DMS 273 treated with DMSO at 0.1 percent for 48 hours (cell line): Measurements from ENCODE around the gene ANKS1B.
"Not testable (repeated sequence)": the region's sequence is repeated elsewhere in the genome, so short reads cannot be mapped to it uniquely, and the experiment has no call there.

Source experiments
- DNase-seq: peaks from one replicate; lab custom pipeline; 2025; lab: John Stamatoyannopoulos, UW

ANKS1B gene

DNA sequence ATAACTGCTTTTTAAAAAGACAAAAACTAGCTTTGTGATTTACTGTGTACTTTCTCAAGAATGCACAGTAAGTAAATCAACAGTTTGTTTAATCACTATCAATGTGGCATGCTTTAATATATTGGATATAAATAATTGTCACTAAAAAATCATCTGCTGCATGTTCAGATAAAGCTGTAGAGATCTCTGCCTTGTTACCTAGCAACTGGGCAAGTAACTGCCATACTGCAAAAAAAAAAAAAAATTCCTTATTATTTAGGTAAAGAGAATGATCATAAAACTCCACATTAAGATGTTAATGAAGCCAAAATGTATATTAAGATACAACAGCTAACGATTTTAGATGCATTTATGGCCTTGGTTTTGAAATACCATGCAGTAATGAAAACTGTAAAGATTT lies 1102.2 kb downstream of the ANKS1B start:
- DNase-seq: no peak

GRCh38 chr12:98873776-98874175 lies 1111.0 kb downstream of the ANKS1B start:
- DNase-seq: no peak

- DNase-seq: no peak
Observed at GRCh38 chr12:98870504-98870903, 1114.2 kb downstream of the ANKS1B start.

- no peak for DNase-seq
Observed at GRCh38 chr12:98869886-98870503, 1114.7 kb downstream of the ANKS1B start.

- no peak for DNase-seq
Observed at GRCh38 chr12:98868538-98868937, 1116.2 kb downstream of the ANKS1B start.

GRCh38 chr12:98868076-98868475 lies 1116.7 kb downstream of the ANKS1B start:
- DNase-seq: no peak

DNA sequence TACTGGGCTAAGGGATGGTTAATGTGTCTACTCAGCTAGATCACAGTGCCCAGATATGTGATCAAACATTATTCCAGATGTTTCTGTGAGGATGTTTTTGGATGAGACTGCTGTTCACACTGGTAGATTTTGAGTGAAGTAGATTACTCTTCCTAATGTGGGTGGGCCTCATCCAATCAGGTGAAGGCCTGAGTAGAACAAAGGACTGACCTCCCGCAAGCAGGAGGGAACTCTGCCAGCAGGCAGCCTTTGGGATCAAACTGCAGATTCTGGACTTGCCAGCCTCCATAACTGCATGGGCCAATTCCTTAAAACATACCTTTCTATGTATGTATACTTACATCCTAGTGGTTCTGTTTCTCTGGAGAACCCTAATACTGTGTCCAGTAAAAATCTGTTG lies 1120.4 kb downstream of the ANKS1B start:
- DNase-seq: no peak

DNA sequence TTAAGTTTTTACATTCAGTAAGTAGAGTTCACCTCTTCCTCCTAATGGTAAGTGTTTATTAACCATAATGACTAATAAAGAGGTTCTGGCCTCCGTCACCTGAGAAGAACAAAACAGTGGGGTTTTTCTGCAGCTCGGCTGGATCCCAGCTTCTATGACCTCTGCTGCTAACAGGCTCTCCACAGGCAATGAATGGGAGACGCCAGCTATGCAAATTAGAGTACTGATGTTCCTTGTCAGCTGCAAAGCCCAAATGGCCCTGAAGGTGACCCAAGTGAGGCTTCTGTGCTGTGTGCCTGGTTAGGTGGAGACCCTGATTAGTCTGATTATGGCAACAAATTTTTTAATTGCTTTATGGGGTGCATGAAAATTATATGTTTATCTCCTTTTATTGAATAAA lies 1121.6 kb downstream of the ANKS1B start:
- DNase-seq: no peak

DNA sequence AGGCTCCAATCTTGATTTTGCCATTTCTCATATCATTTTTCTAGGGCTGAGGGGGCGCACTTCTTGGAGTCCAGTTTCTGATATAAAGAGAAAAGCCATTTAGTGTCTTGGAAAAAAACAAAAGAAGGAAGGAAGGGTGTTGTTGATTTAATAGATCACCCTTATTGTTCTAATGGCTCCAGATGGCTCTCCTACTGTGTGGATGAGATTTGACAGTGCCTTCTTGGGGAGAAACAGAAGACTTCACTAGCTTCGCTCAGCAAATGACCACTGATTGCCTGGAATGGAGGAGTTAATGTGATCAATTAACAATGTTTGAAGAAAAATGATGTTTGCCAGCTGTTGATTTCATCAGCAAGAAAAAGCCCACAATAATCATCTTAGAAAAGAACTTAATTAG lies 1123.5 kb downstream of the ANKS1B start:
- no peak for DNase-seq

- DNase-seq: no peak
Observed at GRCh38 chr12:98856897-98857540, 1127.7 kb downstream of the ANKS1B start.

- no peak for DNase-seq
Observed at GRCh38 chr12:98852181-98852580, 1132.6 kb downstream of the ANKS1B start.

DNA sequence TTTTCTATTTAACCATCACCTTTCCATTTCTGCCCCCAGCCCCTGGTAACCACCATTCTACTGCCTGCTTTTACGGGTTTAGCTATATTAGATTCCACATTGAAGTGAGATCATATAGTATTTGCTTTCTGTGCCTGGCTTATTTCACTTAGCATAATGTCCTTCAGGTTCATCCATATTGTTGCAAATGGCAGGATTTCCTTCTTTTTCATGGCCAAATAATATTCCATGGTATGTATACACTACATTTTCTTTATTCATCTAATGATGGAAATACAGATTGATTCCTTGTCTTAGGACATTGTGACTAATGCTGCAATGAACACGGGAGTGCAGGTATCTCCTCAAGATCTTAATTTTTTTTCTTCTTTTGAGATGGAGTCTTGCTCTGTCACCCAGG lies 1137.5 kb downstream of the ANKS1B start:
- no peak for DNase-seq

- no peak for DNase-seq
Observed at GRCh38 chr12:98845957-98846356, 1138.8 kb downstream of the ANKS1B start.

GRCh38 chr12:98840325-98840724 lies 1144.4 kb downstream of the ANKS1B start:
- no peak for DNase-seq

GRCh38 chr12:98838231-98838647 lies 1146.5 kb downstream of the ANKS1B start:
- no peak for DNase-seq

GRCh38 chr12:98837134-98837752 lies 1147.5 kb downstream of the ANKS1B start:
- DNase-seq: not testable (repeated sequence)

DNA sequence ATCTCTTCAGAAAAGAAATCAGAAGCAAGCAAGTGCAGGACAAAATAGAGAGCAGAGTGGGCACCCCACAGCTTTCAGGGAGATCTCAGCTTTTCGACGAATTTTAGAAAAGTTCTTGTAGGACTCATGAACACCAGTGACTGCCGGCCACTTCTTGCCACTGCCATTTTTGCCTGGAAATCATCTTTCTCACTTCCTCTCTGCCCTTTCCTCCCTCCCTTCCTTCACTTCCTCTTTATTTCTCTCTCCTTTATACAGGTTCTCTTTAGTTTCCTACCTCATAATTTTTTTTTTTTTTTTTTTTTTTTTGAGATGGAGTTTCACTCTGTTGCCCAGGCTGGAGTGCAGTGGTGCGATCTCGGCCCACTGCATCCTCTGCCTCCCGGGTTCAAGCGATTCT lies 1154.1 kb downstream of the ANKS1B start:
- no peak for DNase-seq

GRCh38 chr12:98828802-98829600 lies 1155.7 kb downstream of the ANKS1B start:
- DNase-seq: no peak

GRCh38 chr12:98823012-98823411 lies 1161.7 kb downstream of the ANKS1B start:
- no peak for DNase-seq

GRCh38 chr12:98821866-98822265 lies 1162.9 kb downstream of the ANKS1B start:
- DNase-seq: no peak

- no peak for DNase-seq
Observed at GRCh38 chr12:98821232-98821631, 1163.5 kb downstream of the ANKS1B start.

- no peak for DNase-seq
Observed at GRCh38 chr12:98819821-98820404, 1164.8 kb downstream of the ANKS1B start.
